Left lung (tissue), 10 donors: Measurements from ENCODE around the gene MAP3K14. TPM values are rescaled to one million over a fixed set of nuclear protein-coding genes. Genes with fewer than 3 reads are reported as not detected.

Source experiments
- ATAC-seq: fragments of 200-7000 bp; cut with Tn5 transposase; one replicate; pipeline ENCODE4 v1.9.1; 2020; ENCODE audit warnings: moderate library complexity
- DNase-seq, 4 donors: peaks; one replicate each; pipeline ENCODE4 v3.0.0-alpha.2; 2013 to 2020
- H3K27ac ChIP-seq, 2 donors: fragments of 200-600 bp; sonication (generic) in 1 of 2; one replicate each; pipeline versions ENCODE4 v1.5.0 to v1.8.0; 2020 to 2021
- H3K27me3 ChIP-seq, 2 donors: fragments of 200-600 bp; sonication (generic) in 1 of 2; one replicate each; pipeline versions ENCODE4 v1.5.0 to v1.8.0; 2020 to 2021
- H3K36me3 ChIP-seq, 2 donors: fragments of 200-600 bp; sonication (generic) in 1 of 2; one replicate each; pipeline versions ENCODE4 v1.5.0 to v1.8.0; 2020 to 2021
- H3K4me1 ChIP-seq, 2 donors: fragments of 200-600 bp; one replicate each; pipeline ENCODE4 v1.8.0; 2021
- H3K4me3 ChIP-seq, 2 donors: fragments of 200-600 bp; sonication (generic) in 1 of 2; one replicate each; pipeline versions ENCODE4 v1.5.0 to v1.8.0; 2020 to 2021; ENCODE audit warnings: mild to moderate bottlenecking in 1 of 2
- H3K9me3 ChIP-seq, 2 donors: fragments of 200-600 bp; sonication (generic) in 1 of 2; one replicate each; pipeline versions ENCODE4 v1.5.0 to v1.8.0; 2020 to 2021
- CTCF ChIP-seq, 2 donors: fragments of 200-600 bp; sonication (generic) in 1 of 2; IDR thresholded peaks; one replicate each; pipeline versions ENCODE4 v1.5.0 to v1.8.0; 2021; ENCODE audit warnings: antibody characterized with exemption in 2 of 2
- intact Hi-C, 2 donors: fragments of 100-400 bp; cut with DNase I; formaldehyde crosslinking; loops; one replicate each; pipeline versions ENCODE4 v1.11.2 to v1.14.2; 2022
- polyA plus RNA-seq, 6 donors: library from polyadenylated mRNA; unstranded; fragments of 120-200 nt; gene quantifications; one replicate each; pipeline ENCODE4 v1.2.1, GENCODE V29; 2013; ENCODE audit not compliant: insufficient read length in 6 of 6
- total RNA-seq, 2 donors: library from RNA; stranded (reverse); fragmentation: NEBNext Ultra II Directional; extraction: Animal tissue kit (Norgen Biotek cat#: 25700); gene quantifications; one replicate each; pipeline ENCODE4 v1.2.1, GENCODE V29; 2021
- donor health status: DM: no; HTN: yes; CAD: no.
- donor health status: DM: no; HTN: no; CAD: no.

MAP3K14 gene
- total and polyA plus RNA-seq, 8 donors, result 6.3 to 13.1 (median 7.7) TPM

GRCh38 chr17:45220079-45220478 is 96.7 kb downstream of the MAP3K14 start:
- Histone ChIP-seq H3K27me3 (peaks cover 0 to 20% of the 10 kb centered on the region in 2 donors), H3K27ac (no peak overlapping the region), H3K9me3 (no peaks in the 10 kb centered on the region), H3K4me1 (peaks cover 4 to 55% of the 10 kb centered on the region in 2 donors), H3K36me3 (peaks cover 0 to 8% of the 10 kb centered on the region in 2 donors), H3K4me3 (peak overlapping the region in 1 of 2 donors; percentile 72)
- TF ChIP-seq CTCF (IDR thresholded peaks at IDR 0.05), result no peak
- ATAC-seq, result no peak
- DNase-seq, result no peak
- intact Hi-C loops, result no loop called here

GRCh38 chr17:45218895-45219661 is 97.7 kb downstream of the MAP3K14 start:
- no peak overlapping the region for H3K4me3 ChIP-seq
- H3K27ac ChIP-seq, result no peak overlapping the region
- DNase-seq (peak; percentile 79 to 92 (median 85)), ATAC-seq (peak; percentile 91)
- intact Hi-C loops, result loop anchor here in 1 of 2 donors (5.0 kb wide), 1 partner anchor 168 kb away; no protein-coding TSS in a partner anchor
- H3K36me3 ChIP-seq, result peaks cover 0 to 8% of the 10 kb centered on the region in 2 donors
- no peaks in the 10 kb centered on the region for H3K9me3 ChIP-seq
- peaks cover 0 to 20% of the 10 kb centered on the region in 2 donors for H3K27me3 ChIP-seq
- peak; percentile 97 to 98 for TF ChIP-seq CTCF (IDR thresholded peaks at IDR 0.05)
- H3K4me1 ChIP-seq, result peaks cover 4 to 45% of the 10 kb centered on the region in 2 donors

Other genes starting within 250 kb of the MAP3K14 start
- 10 to 100 TPM; 41.0 to 49.1 TPM for gene PLCD3, start 184.5 kb downstream of the MAP3K14 start, total RNA-seq
- 10 to 100 TPM; 12.5 to 20.1 (median 15.5) TPM for gene PLCD3, start 184.5 kb downstream of the MAP3K14 start, polyA plus RNA-seq
- 10 to 100 TPM; 10.6 to 15.7 TPM for gene ACBD4, start 181.3 kb downstream of the MAP3K14 start, total RNA-seq
- 10 to 100 TPM; 12.5 to 15.9 (median 15.0) TPM for gene ACBD4, start 181.3 kb downstream of the MAP3K14 start, polyA plus RNA-seq
- gene HEXIM1, start 168.5 kb downstream of the MAP3K14 start, total RNA-seq, result 10 to 100 TPM; 27.3 to 34.6 TPM
- 10 to 100 TPM; 32.1 to 41.5 (median 37.1) TPM for gene HEXIM1, start 168.5 kb downstream of the MAP3K14 start, polyA plus RNA-seq
- 1 to 10 TPM; 5.4 to 6.0 TPM for gene HEXIM2, start 155.1 kb downstream of the MAP3K14 start, total RNA-seq
- 10 to 100 TPM in 3 of 6 donors, 1 to 10 TPM in 3; 7.1 to 10.9 (median 9.9) TPM for gene HEXIM2, start 155.1 kb downstream of the MAP3K14 start, polyA plus RNA-seq
- gene FMNL1, start 95.1 kb downstream of the MAP3K14 start, total RNA-seq, result 100 to 1,000 TPM in 1 of 2 donors, 10 to 100 TPM in 1; 42.0 to 118 TPM
- 1 to 10 TPM; 6.9 to 9.7 (median 8.2) TPM for gene FMNL1, start 95.1 kb downstream of the MAP3K14 start, polyA plus RNA-seq
- gene SPATA32, start 54.9 kb downstream of the MAP3K14 start, total RNA-seq, result not detected
- gene SPATA32, start 54.9 kb downstream of the MAP3K14 start, polyA plus RNA-seq, result under 1 TPM; 0.13 to 0.69 (median 0.44) TPM
- 10 to 100 TPM; 62.4 to 80.6 TPM for gene ARHGAP27, start 115.8 kb upstream of the MAP3K14 start, total RNA-seq
- 10 to 100 TPM; 22.3 to 33.5 (median 26.4) TPM for gene ARHGAP27, start 115.8 kb upstream of the MAP3K14 start, polyA plus RNA-seq
- gene PLEKHM1, start 173.7 kb upstream of the MAP3K14 start, total RNA-seq, result 10 to 100 TPM; 58.4 to 96.9 TPM
- 10 to 100 TPM; 14.7 to 19.4 (median 16.7) TPM for gene PLEKHM1, start 173.7 kb upstream of the MAP3K14 start, polyA plus RNA-seq